Measurements from ENCODE around the gene HTRA1.

The HTRA1 gene

DNA sequence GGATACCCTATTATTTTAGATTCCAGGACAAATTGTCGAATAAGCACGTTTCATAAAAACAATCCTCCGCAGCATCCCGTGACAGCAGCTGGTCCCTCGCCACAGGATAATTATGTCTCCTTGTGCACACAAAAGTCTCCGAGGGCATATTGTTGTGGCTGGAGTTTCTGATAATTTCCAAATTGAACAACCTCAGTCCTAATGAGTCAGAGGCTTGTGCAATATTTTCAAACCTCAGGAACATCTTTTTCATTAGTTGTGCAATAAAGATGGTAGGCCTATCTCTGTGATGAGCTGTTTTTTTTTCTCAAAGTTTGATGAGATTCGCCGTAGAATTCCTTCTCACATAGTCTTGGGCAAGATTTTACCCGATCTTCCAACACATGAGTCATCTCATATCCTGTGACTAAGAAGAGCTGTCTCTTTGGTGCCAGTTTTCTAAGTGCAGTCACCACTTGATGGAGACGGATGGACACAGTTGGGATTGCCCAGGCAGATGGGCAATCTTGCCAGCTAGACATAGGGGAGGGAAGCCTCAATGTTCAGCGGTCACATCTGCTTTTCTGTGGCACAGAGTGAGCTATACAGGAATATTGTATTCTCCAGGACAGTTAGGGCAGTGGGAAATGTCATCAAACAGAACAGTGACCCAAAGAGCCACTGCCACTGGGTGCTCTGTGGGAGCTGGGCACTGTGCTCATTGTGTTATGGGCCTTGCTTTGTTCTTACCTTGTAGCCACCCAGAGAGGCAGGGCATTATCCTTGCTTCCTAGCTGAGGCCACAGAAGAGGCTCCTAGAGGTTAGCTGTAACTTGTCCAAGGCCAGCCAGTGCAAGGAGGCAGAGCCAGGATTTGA lies 7.8 kb downstream of the HTRA1 start:
- no peak overlapping the region for H2AFZ ChIP-seq (ENCODE audit: low read length)
- no peaks in the 10 kb centered on the region for H3K4me1 ChIP-seq (ENCODE audit: insufficient read depth, low read length, severe bottlenecking)
- H3K36me3 ChIP-seq (ENCODE audit: insufficient read depth, low read length) = no peaks in the 10 kb centered on the region
- H3K9me2 ChIP-seq (ENCODE audit: low read depth, low read length) = no peaks in the 10 kb centered on the region
- no peaks in the 10 kb centered on the region for H3F3A ChIP-seq (ENCODE audit: insufficient read depth, low read length)
- H3K27me3 ChIP-seq (ENCODE audit: insufficient read depth, low read length) = no peaks in the 10 kb centered on the region
- no peak overlapping the region for H3K27ac ChIP-seq (ENCODE audit: low read depth, low read length, poor library complexity, severe bottlenecking)
- no peaks in the 10 kb centered on the region for H3K9me3 ChIP-seq (ENCODE audit: low read length)
- H4K20me1 ChIP-seq (ENCODE audit: insufficient read depth, low read length) = no peaks in the 10 kb centered on the region
- H3K9ac ChIP-seq (ENCODE audit: low read length) = no peak overlapping the region
- TF ChIP-seq CTCF (IDR thresholded peaks at IDR 0.05; ENCODE audit: low read length) (no peak), EZH2 (IDR thresholded peaks at IDR 0.05; ENCODE audit: borderline replicate concordance, low read length) (no peak)
- H3K4me2 ChIP-seq (ENCODE audit: low read length) = no peak overlapping the region
- H3K79me2 ChIP-seq (ENCODE audit: insufficient read depth, low read length) = no peaks in the 10 kb centered on the region
- no peak overlapping the region for H3K4me3 ChIP-seq (ENCODE audit: low read depth, low read length, poor library complexity, severe bottlenecking)

DNA sequence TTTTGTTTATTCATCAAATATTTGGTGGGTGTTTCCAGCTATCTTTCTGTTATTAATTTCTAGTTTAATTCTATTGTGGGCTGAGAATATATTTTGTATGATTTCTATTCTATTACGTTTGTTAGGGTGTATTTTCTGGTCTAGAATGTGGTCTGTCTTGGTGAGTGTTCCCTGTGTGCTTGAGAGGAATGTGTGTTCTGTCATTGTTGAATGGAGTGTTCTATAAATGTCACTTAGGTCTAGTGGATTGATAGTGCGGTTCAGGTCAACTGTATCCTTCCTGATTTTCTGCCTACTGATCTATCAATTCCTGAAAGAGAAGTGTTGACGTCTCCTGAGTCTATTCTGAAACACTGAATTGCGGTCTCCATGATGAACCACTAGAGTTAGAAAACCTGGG lies 8.5 kb downstream of the HTRA1 start:
- Histone ChIP-seq H3K4me2 (ENCODE audit: low read length) (no peak overlapping the region), H3K4me1 (ENCODE audit: insufficient read depth, low read length, severe bottlenecking) (no peaks in the 10 kb centered on the region), H3K9ac (ENCODE audit: low read length) (no peak overlapping the region), H4K20me1 (ENCODE audit: insufficient read depth, low read length) (no peaks in the 10 kb centered on the region), H3K27me3 (ENCODE audit: insufficient read depth, low read length) (no peaks in the 10 kb centered on the region), H3K4me3 (ENCODE audit: low read depth, low read length, poor library complexity, severe bottlenecking) (no peak overlapping the region), H3K36me3 (ENCODE audit: insufficient read depth, low read length) (no peaks in the 10 kb centered on the region), H3K79me2 (ENCODE audit: insufficient read depth, low read length) (no peaks in the 10 kb centered on the region), H2AFZ (ENCODE audit: low read length) (no peak overlapping the region), H3K27ac (ENCODE audit: low read depth, low read length, poor library complexity, severe bottlenecking) (no peak overlapping the region), H3K9me3 (ENCODE audit: low read length) (no peaks in the 10 kb centered on the region), H3F3A (ENCODE audit: insufficient read depth, low read length) (no peaks in the 10 kb centered on the region), H3K9me2 (ENCODE audit: low read depth, low read length) (no peaks in the 10 kb centered on the region)
- TF ChIP-seq CTCF (IDR thresholded peaks at IDR 0.05; ENCODE audit: low read length) (no peak), EZH2 (IDR thresholded peaks at IDR 0.05; ENCODE audit: borderline replicate concordance, low read length) (no peak)

GRCh38 chr10:122471531-122472177 lies 10.3 kb downstream of the HTRA1 start:
- no peak overlapping the region for H3K4me2 ChIP-seq (ENCODE audit: low read length)
- no peaks in the 10 kb centered on the region for H3K9me3 ChIP-seq (ENCODE audit: low read length)
- H3F3A ChIP-seq (ENCODE audit: insufficient read depth, low read length) = no peaks in the 10 kb centered on the region
- H3K9ac ChIP-seq (ENCODE audit: low read length) = no peak overlapping the region
- H3K9me2 ChIP-seq (ENCODE audit: low read depth, low read length) = no peaks in the 10 kb centered on the region
- H3K4me3 ChIP-seq (ENCODE audit: low read depth, low read length, poor library complexity, severe bottlenecking) = no peak overlapping the region
- no peak overlapping the region for H3K27ac ChIP-seq (ENCODE audit: low read depth, low read length, poor library complexity, severe bottlenecking)
- no peaks in the 10 kb centered on the region for H3K79me2 ChIP-seq (ENCODE audit: insufficient read depth, low read length)
- TF ChIP-seq EZH2 (IDR thresholded peaks at IDR 0.05; ENCODE audit: borderline replicate concordance, low read length) (no peak), CTCF (IDR thresholded peaks at IDR 0.05; ENCODE audit: low read length) (no peak)
- H3K27me3 ChIP-seq (ENCODE audit: insufficient read depth, low read length) = no peaks in the 10 kb centered on the region
- no peaks in the 10 kb centered on the region for H3K4me1 ChIP-seq (ENCODE audit: insufficient read depth, low read length, severe bottlenecking)
- H3K36me3 ChIP-seq (ENCODE audit: insufficient read depth, low read length) = no peaks in the 10 kb centered on the region
- H2AFZ ChIP-seq (ENCODE audit: low read length) = no peak overlapping the region
- no peaks in the 10 kb centered on the region for H4K20me1 ChIP-seq (ENCODE audit: insufficient read depth, low read length)
